Kidney (tissue), 14 donors: ENCODE data around the gene RHOA. TPM values are rescaled to one million over a fixed set of nuclear protein-coding genes. Genes with fewer than 3 reads are reported as not detected.

Experiments used
- DNase-seq, 5 donors: peaks; one replicate each; pipeline ENCODE4 v3.0.0-alpha.2; 2013 to 2020
- FAIRE-seq: peaks from 2 replicates; lab custom pipeline; 2012; peaks lifted over from hg19 to GRCh38; lab: Jason Lieb, UNC
- H3K27ac ChIP-seq, 2 donors: one replicate each; pipeline ENCODE4 v1.7.0; 2013; ENCODE audit warnings: low read depth in 2 of 2, low read length in 2 of 2, inconsistent platforms in 1 of 2
- H3K27me3 ChIP-seq: one replicate; pipeline ENCODE4 v1.7.1; 2013; ENCODE audit warnings: low read length, inconsistent platforms; ENCODE audit not compliant: control insufficient read depth, insufficient read depth
- H3K36me3 ChIP-seq, 3 donors: one replicate each; pipeline versions ENCODE4 v1.7.0 to v1.7.1; 2013; ENCODE audit warnings: low read length in 3 of 3, control low read depth in 1 of 3, inconsistent platforms in 1 of 3; ENCODE audit not compliant: insufficient read depth in 3 of 3, control insufficient read depth in 2 of 3
- H3K4me1 ChIP-seq, 3 donors: one replicate each; pipeline versions ENCODE4 v1.7.0 to v1.7.1; 2013; ENCODE audit warnings: low read length in 3 of 3, inconsistent platforms in 1 of 3, low read depth in 1 of 3; ENCODE audit not compliant: control insufficient read depth in 2 of 3, insufficient read depth in 2 of 3
- H3K4me3 ChIP-seq, 3 donors: one replicate each; pipeline versions ENCODE4 v1.7.0 to v1.8.1; 2013; ENCODE audit warnings: low read length in 3 of 3, control low read depth in 1 of 3, inconsistent platforms in 1 of 3
- H3K9ac ChIP-seq, 3 donors: one replicate each; pipeline versions ENCODE4 v1.7.0 to v1.7.1; 2013; ENCODE audit warnings: low read length in 3 of 3, control low read depth in 1 of 3, inconsistent platforms in 1 of 3
- H3K9me3 ChIP-seq, 3 donors: one replicate each; pipeline versions ENCODE4 v1.7.0 to v1.7.1; 2013; ENCODE audit warnings: low read length in 3 of 3, control low read depth in 1 of 3, inconsistent platforms in 1 of 3; ENCODE audit not compliant: control insufficient read depth in 2 of 3, insufficient read depth in 1 of 3
- intact Hi-C: fragments of 100-400 bp; cut with DNase I; formaldehyde crosslinking; loops from one replicate; pipeline ENCODE4 v1.11.1; 2022
- polyA plus RNA-seq: library from polyadenylated mRNA; stranded (reverse); fragments of 350-450 nt; fragmentation: Illumina TruSeq; extraction: RNeasy Lipid Tissue Mini Kit (QIAGEN cat#74804); gene quantifications from one replicate; pipeline ENCODE4 v1.2.3, GENCODE V29; 2014; ENCODE audit warnings: low read depth, low replicate concordance; ENCODE audit not compliant: insufficient read depth
- total RNA-seq: library from RNA; stranded (reverse); fragmentation: NEBNext Ultra II Directional; extraction: Animal tissue kit (Norgen Biotek cat#: 25700); gene quantifications from one replicate; pipeline ENCODE4 v1.2.1, GENCODE V29; 2021
- TF ChIP-seq, protein P1 (sequence below): IDR thresholded peaks from 3 replicates; pipeline ENCODE4 v1.5.1; 2012; ENCODE audit warnings: mild to moderate bottlenecking, moderate library complexity, borderline replicate concordance; ENCODE audit not compliant: insufficient read depth; ENCODE audit errors: extremely low read depth
- donor health status: control.
- donor health status: control.
- donor health status: control.
- donor health status: control.
- donor health status: control.
- donor health status: DM: yes; HTN: yes; CAD: no.
- donor health status: Normal renal cell carcinoma (clear cell type).

The RHOA gene
- total and polyA plus RNA-seq, 2 donors from 2014 or later, result 345 to 709 TPM

DNA sequence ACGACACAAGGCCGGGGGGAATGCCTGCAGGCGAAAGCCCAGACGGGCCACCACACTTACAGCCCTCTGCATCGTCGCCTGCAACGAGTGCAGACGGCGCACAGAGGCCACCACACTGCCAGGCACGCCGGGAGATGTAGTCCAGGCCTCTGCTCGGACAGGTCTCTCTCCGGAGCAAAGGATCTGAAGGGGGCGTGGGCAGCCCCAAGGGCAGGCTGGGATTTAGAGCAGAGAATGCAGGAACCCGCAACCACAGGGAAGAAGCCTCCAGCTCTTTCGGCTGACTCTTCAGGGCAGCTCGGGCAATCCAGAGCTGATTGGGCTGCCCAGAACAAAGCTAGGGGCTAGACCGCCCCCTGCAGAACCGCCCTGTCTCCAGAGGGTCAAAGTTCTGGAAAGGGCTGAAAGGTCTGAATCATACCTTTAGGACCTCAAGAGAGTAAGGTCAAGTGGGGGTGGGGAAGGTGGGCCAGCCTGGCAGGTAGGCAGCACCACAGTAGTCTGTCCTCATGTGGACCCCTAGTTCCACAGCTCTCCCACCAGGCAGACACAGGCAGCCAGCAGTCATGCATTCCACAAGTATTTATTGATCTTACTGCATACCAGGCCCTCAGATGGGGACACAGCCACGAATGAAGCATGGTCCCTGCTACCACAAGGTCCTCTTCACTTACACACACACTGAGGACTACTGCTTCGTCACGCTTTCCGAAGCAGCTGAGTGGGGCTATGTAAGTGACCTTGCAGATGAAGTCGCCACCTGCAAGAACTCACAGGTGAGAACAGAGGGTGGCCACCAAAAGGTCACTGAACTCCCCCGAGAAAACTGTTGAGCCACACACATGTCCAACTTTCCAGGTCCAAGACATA is 10.8 kb upstream of the RHOA start, which contains the start of gene AMT:
Gene AMT (minus strand): TSS at position 95 of the 870 bp plus-strand sequence. CDS start 23 bp downstream, at position 72.
- H3K4me1 ChIP-seq, result peaks cover 0 to 17% (median 12%) of the 10 kb centered on the region in 3 donors
- peak within 1 kb of the TSS; percentile 41 to 78 for H3K27ac ChIP-seq
- no peaks in the 10 kb centered on the region for H3K9me3 ChIP-seq
- H3K27me3 ChIP-seq, result no peaks in the 10 kb centered on the region
- TF ChIP-seq, protein P1, sequence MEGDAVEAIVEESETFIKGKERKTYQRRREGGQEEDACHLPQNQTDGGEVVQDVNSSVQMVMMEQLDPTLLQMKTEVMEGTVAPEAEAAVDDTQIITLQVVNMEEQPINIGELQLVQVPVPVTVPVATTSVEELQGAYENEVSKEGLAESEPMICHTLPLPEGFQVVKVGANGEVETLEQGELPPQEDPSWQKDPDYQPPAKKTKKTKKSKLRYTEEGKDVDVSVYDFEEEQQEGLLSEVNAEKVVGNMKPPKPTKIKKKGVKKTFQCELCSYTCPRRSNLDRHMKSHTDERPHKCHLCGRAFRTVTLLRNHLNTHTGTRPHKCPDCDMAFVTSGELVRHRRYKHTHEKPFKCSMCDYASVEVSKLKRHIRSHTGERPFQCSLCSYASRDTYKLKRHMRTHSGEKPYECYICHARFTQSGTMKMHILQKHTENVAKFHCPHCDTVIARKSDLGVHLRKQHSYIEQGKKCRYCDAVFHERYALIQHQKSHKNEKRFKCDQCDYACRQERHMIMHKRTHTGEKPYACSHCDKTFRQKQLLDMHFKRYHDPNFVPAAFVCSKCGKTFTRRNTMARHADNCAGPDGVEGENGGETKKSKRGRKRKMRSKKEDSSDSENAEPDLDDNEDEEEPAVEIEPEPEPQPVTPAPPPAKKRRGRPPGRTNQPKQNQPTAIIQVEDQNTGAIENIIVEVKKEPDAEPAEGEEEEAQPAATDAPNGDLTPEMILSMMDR, result no peak
- H3K4me3 ChIP-seq, result peak within 1 kb of the TSS; percentile 77 to 82 (median 79)
- peak within 1 kb of the TSS; percentile 17 to 77 (median 58) for H3K9ac ChIP-seq
- DNase-seq, result peak; percentile 82 to 89 (median 88)
- FAIRE-seq, result no peak
- peaks cover 0 to 12% (median 0%) of the 10 kb centered on the region in 3 donors for H3K36me3 ChIP-seq
- intact Hi-C loops, result no loop called here

DNA sequence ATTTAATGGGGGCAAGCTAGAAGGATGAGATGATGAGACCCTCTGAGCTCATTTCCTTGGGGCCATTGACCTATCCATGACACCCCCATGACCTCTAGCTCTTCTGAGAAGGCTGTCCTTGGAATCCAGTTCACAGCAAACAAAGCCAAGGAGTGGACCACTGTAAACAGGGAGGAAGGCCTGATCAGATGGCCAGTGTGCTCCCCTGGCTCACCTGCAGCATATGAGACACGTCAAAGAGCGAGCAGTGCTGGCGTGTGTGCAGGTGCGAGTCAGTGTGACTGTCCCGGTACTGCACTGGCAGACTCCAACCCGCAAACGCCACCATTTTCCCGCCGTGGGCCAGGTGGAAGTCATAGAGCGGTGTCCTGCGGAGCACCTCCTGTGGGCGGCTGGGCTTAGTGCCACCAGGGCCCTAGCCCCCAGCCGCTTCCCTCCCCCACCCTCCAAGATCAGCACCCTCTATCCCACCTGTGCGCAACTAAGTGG is 10.2 kb upstream of the RHOA start:
- Histone ChIP-seq H3K27me3 (no peaks in the 10 kb centered on the region), H3K9me3 (no peaks in the 10 kb centered on the region), H3K36me3 (peaks cover 0 to 14% (median 0%) of the 10 kb centered on the region in 3 donors), H3K27ac (peak overlapping the region; percentile 41 to 78), H3K4me3 (peak overlapping the region; percentile 77 to 82 (median 79)), H3K9ac (peak overlapping the region; percentile 17 to 77 (median 58)), H3K4me1 (peaks cover 0 to 17% (median 12%) of the 10 kb centered on the region in 3 donors)
- DNase-seq (peak in 1 of 5 donors; percentile 77), FAIRE-seq (no peak)
- intact Hi-C loops, result no loop called here
- TF ChIP-seq, protein P1, result no peak

DNA sequence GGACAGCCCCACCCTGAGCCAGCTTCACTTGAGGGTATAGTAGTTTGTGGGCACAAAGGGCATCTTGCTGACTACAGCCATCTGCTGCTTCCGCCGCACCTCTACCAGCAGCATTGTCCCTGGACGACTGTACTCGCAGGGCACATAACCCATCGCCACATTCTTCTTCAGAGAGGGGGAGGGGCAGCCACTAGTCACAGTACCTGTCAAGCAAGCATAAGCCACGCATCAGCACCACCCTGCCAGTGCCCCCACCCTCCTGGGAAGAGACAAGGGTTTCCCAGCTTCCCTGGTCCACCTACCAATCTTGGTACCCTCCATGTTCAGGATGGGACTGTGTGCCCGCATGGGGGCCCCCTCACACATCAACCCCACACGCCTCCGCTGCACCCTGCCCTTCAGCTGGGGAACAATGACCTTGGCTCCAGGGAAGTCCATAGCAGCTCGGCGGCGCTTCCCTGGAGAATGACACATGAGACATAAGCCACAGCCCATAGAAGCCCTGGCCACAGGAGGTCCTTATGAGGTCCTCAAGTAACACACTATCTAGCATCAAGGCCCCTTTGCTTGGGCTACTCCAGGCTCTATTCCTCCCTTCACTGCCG is 5.8 kb upstream of the RHOA start:
- Histone ChIP-seq H3K9me3 (no peaks in the 10 kb centered on the region), H3K36me3 (peaks cover 0 to 12% (median 0%) of the 10 kb centered on the region in 3 donors), H3K27me3 (no peaks in the 10 kb centered on the region), H3K4me1 (peaks cover 0 to 34% (median 19%) of the 10 kb centered on the region in 3 donors), H3K27ac (no peak overlapping the region), H3K9ac (no peak overlapping the region), H3K4me3 (no peak overlapping the region)
- DNase-seq, result no peak
- TF ChIP-seq, protein P1, result no peak
- intact Hi-C loops, result no loop called here
- no peak for FAIRE-seq
